Upper lobe of left lung (tissue), 4 donors: Measurements from ENCODE around the gene KAT2A.

Experiments
- CTCF ChIP-seq, 6 experiments: fragments of 450-650 bp in 4 of 6; fragments of 200-600 bp in 2 of 6; sonication (generic) in 2 of 6; IDR thresholded peaks; one replicate each; pipeline ENCODE4 v1.5.1; 2016 to 2019; ENCODE audit warnings: antibody characterized with exemption in 6 of 6
- POLR2A ChIP-seq, 4 donors: fragments of 450-650 bp; IDR thresholded peaks; one replicate each; pipeline ENCODE4 v1.5.1; 2016 to 2017; ENCODE audit warnings: antibody characterized with exemption in 4 of 4, mild to moderate bottlenecking in 2 of 4

GRCh38 chr17:42133461-42134041 lies 12.4 kb upstream of the KAT2A start:
- TF ChIP-seq CTCF (IDR thresholded peaks at IDR 0.05) (no peak), POLR2A (IDR thresholded peaks at IDR 0.05) (no peak)
